HPDE6-E6E7 (cell line): ENCODE data around the gene TRPC4AP.

Experiments
- DNase-seq: peaks from one replicate; pipeline ENCODE4 v3.0.0; 2011; ENCODE audit warnings: missing footprints; ENCODE audit errors: extremely low spot score

Gene TRPC4AP

GRCh38 chr20:35001596-35002362 lies 90.8 kb downstream of the TRPC4AP start:
- DNase-seq: no peak

GRCh38 chr20:35000922-35001595 lies 91.5 kb downstream of the TRPC4AP start:
- no peak for DNase-seq

GRCh38 chr20:35000311-35000921 lies 92.2 kb downstream of the TRPC4AP start:
- no peak for DNase-seq

- DNase-seq: no peak
Measured at GRCh38 chr20:34999782-35000181, 92.8 kb downstream of the TRPC4AP start.

- no peak for DNase-seq
Measured at GRCh38 chr20:34999021-34999451, 93.6 kb downstream of the TRPC4AP start.

- DNase-seq: no peak
Measured at GRCh38 chr20:34998331-34998950, 94.2 kb downstream of the TRPC4AP start.

GRCh38 chr20:34997774-34998173 lies 94.8 kb downstream of the TRPC4AP start:
- DNase-seq: no peak

GRCh38 chr20:34997131-34997561 lies 95.5 kb downstream of the TRPC4AP start:
- DNase-seq: no peak

GRCh38 chr20:34996243-34997028 lies 96.2 kb downstream of the TRPC4AP start:
- no peak for DNase-seq

- no peak for DNase-seq
Measured at GRCh38 chr20:34995696-34996095, 96.9 kb downstream of the TRPC4AP start.

- DNase-seq: no peak
Measured at GRCh38 chr20:34995192-34995591, 97.4 kb downstream of the TRPC4AP start.

- no peak for DNase-seq
Measured at GRCh38 chr20:34994509-34995131, 98.0 kb downstream of the TRPC4AP start.

- DNase-seq: no peak
Measured at GRCh38 chr20:34993941-34994508, 98.6 kb downstream of the TRPC4AP start.

GRCh38 chr20:34992751-34993417 lies 99.7 kb downstream of the TRPC4AP start:
- DNase-seq: no peak

GRCh38 chr20:34990661-34991214 lies 101.9 kb downstream of the TRPC4AP start:
- no peak for DNase-seq

GRCh38 chr20:34990231-34990630 lies 102.4 kb downstream of the TRPC4AP start:
- DNase-seq: no peak

GRCh38 chr20:34989670-34990069 lies 102.9 kb downstream of the TRPC4AP start:
- no peak for DNase-seq

- no peak for DNase-seq
Measured at GRCh38 chr20:34989118-34989517, 103.5 kb downstream of the TRPC4AP start.

GRCh38 chr20:34988191-34988540 lies 104.4 kb downstream of the TRPC4AP start:
- no peak for DNase-seq
